Cardiac muscle cell (in vitro differentiated cells and primary cell): ENCODE results near the gene IRF4. TPM values are rescaled to one million over a fixed set of nuclear protein-coding genes. Genes with fewer than 3 reads are reported as not detected.
A peak's percentile ranks its signal among the peaks of the same experiment; 100 is the strongest.

ENCODE experiments used
- DNase-seq, 2 donors: peaks; one replicate each; pipeline versions ENCODE4 v3.0.0 to v3.0.0-alpha.2; 2010 to 2017; ENCODE audit warnings: low read depth in 1 of 2, low spot score in 1 of 2
- H3K27ac ChIP-seq: fragments of 200-600 bp; sonication (generic); 2 replicates; pipeline ENCODE4 v1.5.1; 2016
- H3K27me3 ChIP-seq: fragments of 200-600 bp; sonication (generic); 2 replicates; pipeline ENCODE4 v1.6.0; 2016; ENCODE audit warnings: control low read depth
- H3K36me3 ChIP-seq: fragments of 200-600 bp; sonication (generic); 2 replicates; pipeline ENCODE4 v1.5.1; 2016; ENCODE audit warnings: control low read depth
- H3K4me1 ChIP-seq: fragments of 200-600 bp; sonication (generic); 2 replicates; pipeline ENCODE4 v1.8.1; 2017; ENCODE audit warnings: low read depth, mild to moderate bottlenecking, mixed run types
- H3K4me3 ChIP-seq: fragments of 200-600 bp; sonication (generic); 2 replicates; pipeline ENCODE4 v1.5.1; 2016; ENCODE audit warnings: mild to moderate bottlenecking
- H3K9me3 ChIP-seq: fragments of 200-600 bp; sonication (generic); 2 replicates; pipeline ENCODE4 v1.5.1; 2017; ENCODE audit warnings: low read depth, mild to moderate bottlenecking, control low read depth
- CTCF ChIP-seq: IDR thresholded peaks from 2 replicates; pipeline ENCODE4 v1.5.1; 2012; ENCODE audit warnings: low read depth, mild to moderate bottlenecking, low read length
- polyA plus RNA-seq: library from polyadenylated mRNA; unstranded; fragments of >200 nt; fragmentation: Nextera tagmentation; extraction: Ambion mirVana; gene quantifications from 2 replicates; pipeline ENCODE4 v1.2.1, GENCODE V29; 2016
- total RNA-seq: library from RNA; depleted of rRNA; stranded (reverse); fragments of >200 nt; gene quantifications from 2 replicates; pipeline ENCODE4 v1.2.3, GENCODE V29; 2016

IRF4 gene
- total and polyA plus RNA-seq, 2 experiments from 2014 or later = not detected

GRCh38 chr6:431986-432385, 40.4 kb downstream of the IRF4 start:
- TF ChIP-seq CTCF = no peak
- Histone ChIP-seq H3K36me3 (no peaks in the 10 kb centered on the region), H3K9me3 (no peaks in the 10 kb centered on the region), H3K27ac (no peak overlapping the region), H3K27me3 (no peaks in the 10 kb centered on the region), H3K4me3 (no peak overlapping the region), H3K4me1 (no peaks in the 10 kb centered on the region)
- DNase-seq = no peak

- no peaks in the 10 kb centered on the region for H3K4me1 ChIP-seq
- no peak for TF ChIP-seq CTCF
- no peaks in the 10 kb centered on the region for H3K36me3 ChIP-seq
- no peak for DNase-seq
- H3K27ac ChIP-seq = no peak overlapping the region
- no peaks in the 10 kb centered on the region for H3K27me3 ChIP-seq
- H3K9me3 ChIP-seq = no peaks in the 10 kb centered on the region
- H3K4me3 ChIP-seq = no peak overlapping the region
Measured at GRCh38 chr6:434051-434705, 42.6 kb downstream of the IRF4 start.

- no peak for TF ChIP-seq CTCF
- no peaks in the 10 kb centered on the region for H3K9me3 ChIP-seq
- no peaks in the 10 kb centered on the region for H3K4me1 ChIP-seq
- H3K27me3 ChIP-seq = no peaks in the 10 kb centered on the region
- DNase-seq = no peak
- H3K4me3 ChIP-seq = no peak overlapping the region
- H3K36me3 ChIP-seq = no peaks in the 10 kb centered on the region
- H3K27ac ChIP-seq = no peak overlapping the region
Measured at GRCh38 chr6:435441-436307, 44.1 kb downstream of the IRF4 start.

GRCh38 chr6:436308-437036, 44.9 kb downstream of the IRF4 start:
- no peaks in the 10 kb centered on the region for H3K9me3 ChIP-seq

GRCh38 chr6:437037-437392, 45.5 kb downstream of the IRF4 start:
- H3K27ac ChIP-seq = no peak overlapping the region
- no peaks in the 10 kb centered on the region for H3K27me3 ChIP-seq
- no peaks in the 10 kb centered on the region for H3K9me3 ChIP-seq
- DNase-seq = no peak
- H3K4me1 ChIP-seq = no peaks in the 10 kb centered on the region
- H3K4me3 ChIP-seq = no peak overlapping the region
- H3K36me3 ChIP-seq = no peaks in the 10 kb centered on the region
- no peak for TF ChIP-seq CTCF

More at GRCh38 chr6:436308-437036, 44.9 kb downstream of the IRF4 start:
- TF ChIP-seq CTCF = no peak
- no peaks in the 10 kb centered on the region for H3K27me3 ChIP-seq
- H3K27ac ChIP-seq = no peak overlapping the region
- no peaks in the 10 kb centered on the region for H3K36me3 ChIP-seq
- no peak overlapping the region for H3K4me3 ChIP-seq
- no peaks in the 10 kb centered on the region for H3K4me1 ChIP-seq
- peak in 1 of 2 donors; percentile 3 for DNase-seq
